HepG2 (cell line): Measurements from ENCODE around the gene SERTAD3. TPM values are rescaled to one million over a fixed set of nuclear protein-coding genes. Genes with fewer than 3 reads are reported as not detected.

Experiments
- ARID3A ChIP-seq: IDR thresholded peaks from 2 replicates; pipeline ENCODE4 v1.6.1; 2012; ENCODE audit warnings: low read depth, low read length, improper control_type of control experiment
- FLYWCH1 ChIP-seq: sonication (generic); formaldehyde crosslinking; IDR thresholded peaks from 2 replicates; pipeline ENCODE4 v1.8.1; 2023; ENCODE audit warnings: mild to moderate bottlenecking, missing genetic modification reagents
- GABPB1 ChIP-seq: IDR thresholded peaks from 2 replicates; pipeline ENCODE4 v1.6.1; 2016; ENCODE audit warnings: mild to moderate bottlenecking, missing genetic modification reagents, moderate library complexity, missing compliant biosample characterization
- HMGXB3 ChIP-seq: sonication (generic); formaldehyde crosslinking; IDR thresholded peaks from 2 replicates; pipeline ENCODE4 v1.4.0; 2020; ENCODE audit warnings: missing genetic modification reagents, borderline replicate concordance
- REPIN1 ChIP-seq: sonication (generic); formaldehyde crosslinking; IDR thresholded peaks from 2 replicates; pipeline ENCODE4 v1.8.0; 2022; ENCODE audit warnings: missing genetic modification reagents, low read depth, mild to moderate bottlenecking, borderline replicate concordance
- TGIF2 ChIP-seq: IDR thresholded peaks from 2 replicates; pipeline ENCODE4 v1.6.1; 2016; ENCODE audit warnings: control low read depth, missing compliant biosample characterization
- ZBED4 ChIP-seq: sonication (generic); formaldehyde crosslinking; IDR thresholded peaks from 2 replicates; pipeline ENCODE4 v1.4.0; 2020; ENCODE audit warnings: missing genetic modification reagents, borderline replicate concordance
- ZNF124 ChIP-seq: sonication (generic); formaldehyde crosslinking; IDR thresholded peaks from 2 replicates; pipeline ENCODE4 v1.4.0; 2020; ENCODE audit warnings: missing genetic modification reagents
- ZNF501 ChIP-seq: sonication (generic); formaldehyde crosslinking; IDR thresholded peaks from 2 replicates; pipeline ENCODE4 v1.5.1; 2020; ENCODE audit warnings: mild to moderate bottlenecking, moderate library complexity, missing genetic modification reagents
- ZNF776 ChIP-seq: sonication (generic); formaldehyde crosslinking; IDR thresholded peaks from 2 replicates; pipeline ENCODE4 v1.4.0; 2020; ENCODE audit warnings: mild to moderate bottlenecking, missing genetic modification reagents
- ZNF781 ChIP-seq: sonication (generic); formaldehyde crosslinking; IDR thresholded peaks from 2 replicates; pipeline ENCODE4 v1.5.1; 2020; ENCODE audit warnings: borderline replicate concordance, mild to moderate bottlenecking, missing genetic modification reagents; ENCODE audit errors: not compliant biosample characterization
- ZNF841 ChIP-seq: sonication (generic); formaldehyde crosslinking; IDR thresholded peaks from 2 replicates; pipeline ENCODE4 v1.8.1; 2023; ENCODE audit warnings: missing genetic modification reagents, borderline replicate concordance
- polyA plus RNA-seq, 8 experiments: library from polyadenylated mRNA; depleted of rRNA in 3 of 8; stranded (reverse) in 7 of 8; unstranded in 1 of 8; fragments of >200 nt; fragmentation: Illumina TruSeq in 4 of 8; extraction: Trizol in 4 of 8; gene quantifications; 2 replicates each; pipeline versions ENCODE4 v1.2.1 to v1.2.3, GENCODE V29; 2011 to 2016; ENCODE audit warnings: low read depth in 4 of 8, missing spikeins in 1 of 8, mixed read lengths in 1 of 8; ENCODE audit not compliant: insufficient read depth in 1 of 8
- total RNA-seq, 5 experiments: library from RNA; depleted of rRNA; stranded (reverse); fragments of >200 nt; fragmentation: Illumina TruSeq; extraction: Trizol; gene quantifications; 2 replicates each; pipeline ENCODE4 v1.2.3, GENCODE V29; 2016; ENCODE audit warnings: low read depth in 1 of 5

The SERTAD3 gene
- total and polyA plus RNA-seq, 2 of the 13 experiments (the other 11 are each of a cell fraction or from before 2014, with no cell fraction given): 9.6 to 16.9 TPM

GRCh38 chr19:40420766-40421765 is 23.1 kb downstream of the SERTAD3 start (continued):
- TF ChIP-seq ZBED4 (CRISPR knock-in tag) (0 out of 2 replicates have a peak, but pooled peaks have one; percentile 50), GABPB1 (CRISPR knock-in tag) (peak; percentile 84), FLYWCH1 (CRISPR knock-in tag) (no peak), ZNF124 (CRISPR knock-in tag) (peak; percentile 47; the same call in 1 of the 2 replicates), ZNF781 (CRISPR knock-in tag) (no peak), ZNF501 (CRISPR knock-in tag) (peak; percentile 53; the same call in 1 of the 2 replicates), HMGXB3 (CRISPR knock-in tag) (no peak), REPIN1 (CRISPR knock-in tag) (peak; percentile 46; the same call in 1 of the 2 replicates), ZNF776 (CRISPR knock-in tag) (peak; percentile 79; the same call in 1 of the 2 replicates), ZNF841 (CRISPR knock-in tag) (no peak), TGIF2 (CRISPR knock-in tag) (peak; percentile 75; the same call in 1 of the 2 replicates), ARID3A (no peak)
